ENCODE measurements around the gene YY2.

YY2 gene

GRCh38 chrX:21875013-21875412 lies 19.2 kb downstream of the YY2 start:
- no peak for FAIRE-seq

GRCh38 chrX:21881881-21882574 lies 26.2 kb downstream of the YY2 start:
- FAIRE-seq, result no peak

- no peak for FAIRE-seq
Measured at GRCh38 chrX:21883258-21883657, 27.5 kb downstream of the YY2 start.

DNA sequence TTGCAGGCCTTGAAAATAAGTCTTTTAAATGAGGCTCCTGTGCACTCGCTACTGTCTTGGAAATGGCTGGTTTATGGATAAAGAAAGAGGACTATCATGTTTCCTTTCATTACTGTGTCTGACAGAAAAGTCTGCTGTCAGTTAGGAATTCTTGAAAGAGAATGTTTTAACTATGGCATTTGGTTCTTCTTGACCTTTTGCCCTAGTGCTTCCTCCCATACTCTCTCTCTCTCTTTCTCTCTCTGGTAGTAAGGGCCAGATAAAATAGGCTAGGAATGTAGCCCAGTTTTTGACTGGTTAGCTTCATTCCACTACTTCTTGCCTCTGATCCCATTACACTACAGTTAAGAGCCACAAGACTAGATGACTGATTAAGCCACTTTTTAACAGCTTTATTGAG lies 29.8 kb downstream of the YY2 start:
- FAIRE-seq, result no peak

GRCh38 chrX:21905313-21905712 lies 49.5 kb downstream of the YY2 start:
- no peak for FAIRE-seq

- FAIRE-seq, result no peak
Measured at GRCh38 chrX:21905953-21906352, 50.2 kb downstream of the YY2 start.

GRCh38 chrX:21907260-21907659 lies 51.5 kb downstream of the YY2 start:
- peak; percentile 36 for FAIRE-seq

All from TTC549 (cell line).